DMS114 treated with DMSO at 0.1 percent for 48 hours (cell line): Measurements from ENCODE around the gene HIKESHI.

Source experiments
- DNase-seq: peaks from one replicate; lab custom pipeline; 2025; ENCODE audit not compliant: unreplicated experiment; lab: John Stamatoyannopoulos, UW

The HIKESHI gene

GRCh38 chr11:86374069-86374468 lies 72.0 kb downstream of the HIKESHI start:
- no peak for DNase-seq

GRCh38 chr11:86374586-86374985 lies 72.5 kb downstream of the HIKESHI start, which contains the start of gene CCDC81:
Gene CCDC81 (plus strand): TSS chr11:86374887. CDS start chr11:86375164, 277 bp downstream.
- DNase-seq: no peak

- DNase-seq: no peak
These were observed 75.9 kb downstream of the HIKESHI start for GRCh38 chr11:86377972-86378371.

- DNase-seq: no peak
These were observed 78.4 kb downstream of the HIKESHI start for GRCh38 chr11:86380295-86381059.

GRCh38 chr11:86383041-86383955 lies 81.3 kb downstream of the HIKESHI start:
- DNase-seq: no peak

GRCh38 chr11:86386283-86386682 lies 84.2 kb downstream of the HIKESHI start:
- no peak for DNase-seq

GRCh38 chr11:86386746-86387145 lies 84.7 kb downstream of the HIKESHI start:
- no peak for DNase-seq

- no peak for DNase-seq
These were observed 86.2 kb downstream of the HIKESHI start for GRCh38 chr11:86388198-86388597.

- DNase-seq: no peak
These were observed 88.4 kb downstream of the HIKESHI start for GRCh38 chr11:86390487-86390886.

- DNase-seq: no peak
These were observed 93.1 kb downstream of the HIKESHI start for GRCh38 chr11:86395061-86395551.
